K562 (cell line): ENCODE results near the gene FEM1B. TPM values are rescaled to one million over a fixed set of nuclear protein-coding genes. Genes with fewer than 3 reads are reported as not detected.
A peak's percentile ranks its signal among the peaks of the same experiment; 100 is the strongest.

Source experiments
- BRD4 ChIP-seq: fragments of 200-600 bp; sonication (generic); IDR thresholded peaks from 2 replicates; pipeline ENCODE4 v1.6.1; 2017; ENCODE audit warnings: inconsistent platforms
- EP300 ChIP-seq: IDR thresholded peaks from 2 replicates; pipeline ENCODE4 v1.6.1; 2012; ENCODE audit warnings: low read length, improper control_type of control experiment
- FOXK2 ChIP-seq, 2 experiments: fragments of 450-650 bp; IDR thresholded peaks in 1 of 2; conservative IDR thresholded peaks in 1 of 2; 2 replicates each; pipeline ENCODE4 v1.6.1; 2016; ENCODE audit warnings: low read depth in 2 of 2, mild to moderate bottlenecking in 1 of 2
- HMG20A ChIP-seq: fragments of 450-650 bp; formaldehyde crosslinking; conservative IDR thresholded peaks from 2 replicates; pipeline ENCODE4 v1.4.0; 2020; ENCODE audit warnings: mild to moderate bottlenecking, mixed read lengths
- KAT8 ChIP-seq: fragments of 450-650 bp; IDR thresholded peaks from 2 replicates; pipeline ENCODE4 v1.6.1; 2016; ENCODE audit warnings: low read depth, mild to moderate bottlenecking
- RBBP5 ChIP-seq: fragments of 200-600 bp; sonication (generic); IDR thresholded peaks from 2 replicates; pipeline ENCODE4 v1.6.1; 2012; ENCODE audit warnings: borderline replicate concordance, mild to moderate bottlenecking, low read length, control low read depth, inconsistent platforms; ENCODE audit not compliant: insufficient read depth, poor library complexity, severe bottlenecking
- TRIM28 ChIP-seq: fragments of 450-650 bp; IDR thresholded peaks from 2 replicates; pipeline ENCODE4 v1.6.1; 2017
- ZNF175 ChIP-seq: fragments of 200-800 bp; sonication (Bioruptor generic); IDR thresholded peaks from 2 replicates; pipeline ENCODE4 v1.6.1; 2016; ENCODE audit warnings: low read depth, mild to moderate bottlenecking, missing genetic modification characterization, missing compliant biosample characterization
- polyA plus RNA-seq, 8 experiments: library from polyadenylated mRNA; depleted of rRNA in 4 of 8; stranded (reverse) in 5 of 8; unstranded in 3 of 8; fragments of >200 nt; fragmentation: Nextera tagmentation in 2 of 8; fragmentation: Illumina TruSeq in 1 of 8; extraction: Ambion mirVana in 2 of 8; extraction: Trizol in 1 of 8; gene quantifications; 2 replicates each; pipeline versions ENCODE4 v1.2.1 to v1.2.3, GENCODE V29; 2011 to 2014; ENCODE audit warnings: inconsistent platforms in 1 of 8, missing spikeins in 1 of 8
- total RNA-seq, 7 experiments: library from RNA; depleted of rRNA in 6 of 7; stranded (reverse); fragments of >200 nt in 6 of 7; fragmentation: Illumina TruSeq in 2 of 7; extraction: Trizol in 2 of 7; gene quantifications; 2 replicates each; pipeline versions ENCODE4 v1.2.1 to v1.2.3, GENCODE V29; 2011 to 2021; ENCODE audit warnings: low replicate concordance in 1 of 7
- TF ChIP-seq, protein P1 (sequence below): sonication (generic); formaldehyde crosslinking; IDR thresholded peaks from 2 replicates; pipeline ENCODE4 v1.8.1; 2023; ENCODE audit warnings: mild to moderate bottlenecking, missing genetic modification reagents
- TF ChIP-seq, protein P2 (sequence below): fragments of 450-650 bp; formaldehyde crosslinking; IDR thresholded peaks from 2 replicates; pipeline ENCODE4 v1.4.0; 2020; ENCODE audit warnings: mild to moderate bottlenecking, moderate library complexity
- TF ChIP-seq, protein P3 (sequence below): IDR thresholded peaks from 2 replicates; pipeline ENCODE4 v1.6.1; 2011; ENCODE audit warnings: borderline replicate concordance, low read depth, mild to moderate bottlenecking, moderate library complexity, low read length; ENCODE audit not compliant: insufficient read depth, poor library complexity, severe bottlenecking
- TF ChIP-seq, protein P4 (sequence below): sonication (generic); formaldehyde crosslinking; IDR thresholded peaks from 2 replicates; pipeline ENCODE4 v1.8.0; 2023; ENCODE audit warnings: missing genetic modification reagents, mild to moderate bottlenecking, borderline replicate concordance

The FEM1B gene
- total and polyA plus RNA-seq, 9 of the 15 experiments (the other 6 are each of a cell fraction or from before 2014, with no cell fraction given) = 5.9 to 61.6 (median 20.1) TPM

DNA sequence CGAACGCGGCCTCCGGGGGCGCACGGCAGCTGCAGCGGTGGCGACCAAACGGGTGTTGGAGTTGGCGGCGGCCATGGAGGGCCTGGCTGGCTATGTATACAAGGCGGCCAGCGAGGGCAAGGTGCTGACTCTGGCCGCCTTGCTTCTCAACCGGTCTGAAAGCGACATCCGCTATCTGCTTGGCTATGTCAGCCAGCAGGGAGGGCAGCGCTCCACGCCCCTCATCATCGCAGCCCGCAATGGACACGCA is 725 bp downstream of the FEM1B start (continued):
- peak; percentile 89 for TF ChIP-seq RBBP5
- TF ChIP-seq, protein P1, sequence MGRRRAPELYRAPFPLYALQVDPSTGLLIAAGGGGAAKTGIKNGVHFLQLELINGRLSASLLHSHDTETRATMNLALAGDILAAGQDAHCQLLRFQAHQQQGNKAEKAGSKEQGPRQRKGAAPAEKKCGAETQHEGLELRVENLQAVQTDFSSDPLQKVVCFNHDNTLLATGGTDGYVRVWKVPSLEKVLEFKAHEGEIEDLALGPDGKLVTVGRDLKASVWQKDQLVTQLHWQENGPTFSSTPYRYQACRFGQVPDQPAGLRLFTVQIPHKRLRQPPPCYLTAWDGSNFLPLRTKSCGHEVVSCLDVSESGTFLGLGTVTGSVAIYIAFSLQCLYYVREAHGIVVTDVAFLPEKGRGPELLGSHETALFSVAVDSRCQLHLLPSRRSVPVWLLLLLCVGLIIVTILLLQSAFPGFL (CRISPR knock-in tag) = 0 out of 2 replicates have a peak, but pooled peaks have one; percentile 40
- TF ChIP-seq, protein P2, sequence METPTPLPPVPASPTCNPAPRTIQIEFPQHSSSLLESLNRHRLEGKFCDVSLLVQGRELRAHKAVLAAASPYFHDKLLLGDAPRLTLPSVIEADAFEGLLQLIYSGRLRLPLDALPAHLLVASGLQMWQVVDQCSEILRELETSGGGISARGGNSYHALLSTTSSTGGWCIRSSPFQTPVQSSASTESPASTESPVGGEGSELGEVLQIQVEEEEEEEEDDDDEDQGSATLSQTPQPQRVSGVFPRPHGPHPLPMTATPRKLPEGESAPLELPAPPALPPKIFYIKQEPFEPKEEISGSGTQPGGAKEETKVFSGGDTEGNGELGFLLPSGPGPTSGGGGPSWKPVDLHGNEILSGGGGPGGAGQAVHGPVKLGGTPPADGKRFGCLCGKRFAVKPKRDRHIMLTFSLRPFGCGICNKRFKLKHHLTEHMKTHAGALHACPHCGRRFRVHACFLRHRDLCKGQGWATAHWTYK (CRISPR knock-in tag) = no peak
- TF ChIP-seq TRIM28 = no peak
- 0 out of 2 replicates have a peak, but pooled peaks have one; percentile 30 for TF ChIP-seq BRD4
- 0 out of 2 replicates have a peak, but pooled peaks have one; percentile 15 for TF ChIP-seq ZNF175
- no peak for TF ChIP-seq KAT8
- TF ChIP-seq, protein P3, sequence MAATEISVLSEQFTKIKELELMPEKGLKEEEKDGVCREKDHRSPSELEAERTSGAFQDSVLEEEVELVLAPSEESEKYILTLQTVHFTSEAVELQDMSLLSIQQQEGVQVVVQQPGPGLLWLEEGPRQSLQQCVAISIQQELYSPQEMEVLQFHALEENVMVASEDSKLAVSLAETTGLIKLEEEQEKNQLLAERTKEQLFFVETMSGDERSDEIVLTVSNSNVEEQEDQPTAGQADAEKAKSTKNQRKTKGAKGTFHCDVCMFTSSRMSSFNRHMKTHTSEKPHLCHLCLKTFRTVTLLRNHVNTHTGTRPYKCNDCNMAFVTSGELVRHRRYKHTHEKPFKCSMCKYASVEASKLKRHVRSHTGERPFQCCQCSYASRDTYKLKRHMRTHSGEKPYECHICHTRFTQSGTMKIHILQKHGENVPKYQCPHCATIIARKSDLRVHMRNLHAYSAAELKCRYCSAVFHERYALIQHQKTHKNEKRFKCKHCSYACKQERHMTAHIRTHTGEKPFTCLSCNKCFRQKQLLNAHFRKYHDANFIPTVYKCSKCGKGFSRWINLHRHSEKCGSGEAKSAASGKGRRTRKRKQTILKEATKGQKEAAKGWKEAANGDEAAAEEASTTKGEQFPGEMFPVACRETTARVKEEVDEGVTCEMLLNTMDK = peak; percentile 50
- TF ChIP-seq HMG20A (CRISPR knock-in tag) = no peak
- TF ChIP-seq, protein P4, sequence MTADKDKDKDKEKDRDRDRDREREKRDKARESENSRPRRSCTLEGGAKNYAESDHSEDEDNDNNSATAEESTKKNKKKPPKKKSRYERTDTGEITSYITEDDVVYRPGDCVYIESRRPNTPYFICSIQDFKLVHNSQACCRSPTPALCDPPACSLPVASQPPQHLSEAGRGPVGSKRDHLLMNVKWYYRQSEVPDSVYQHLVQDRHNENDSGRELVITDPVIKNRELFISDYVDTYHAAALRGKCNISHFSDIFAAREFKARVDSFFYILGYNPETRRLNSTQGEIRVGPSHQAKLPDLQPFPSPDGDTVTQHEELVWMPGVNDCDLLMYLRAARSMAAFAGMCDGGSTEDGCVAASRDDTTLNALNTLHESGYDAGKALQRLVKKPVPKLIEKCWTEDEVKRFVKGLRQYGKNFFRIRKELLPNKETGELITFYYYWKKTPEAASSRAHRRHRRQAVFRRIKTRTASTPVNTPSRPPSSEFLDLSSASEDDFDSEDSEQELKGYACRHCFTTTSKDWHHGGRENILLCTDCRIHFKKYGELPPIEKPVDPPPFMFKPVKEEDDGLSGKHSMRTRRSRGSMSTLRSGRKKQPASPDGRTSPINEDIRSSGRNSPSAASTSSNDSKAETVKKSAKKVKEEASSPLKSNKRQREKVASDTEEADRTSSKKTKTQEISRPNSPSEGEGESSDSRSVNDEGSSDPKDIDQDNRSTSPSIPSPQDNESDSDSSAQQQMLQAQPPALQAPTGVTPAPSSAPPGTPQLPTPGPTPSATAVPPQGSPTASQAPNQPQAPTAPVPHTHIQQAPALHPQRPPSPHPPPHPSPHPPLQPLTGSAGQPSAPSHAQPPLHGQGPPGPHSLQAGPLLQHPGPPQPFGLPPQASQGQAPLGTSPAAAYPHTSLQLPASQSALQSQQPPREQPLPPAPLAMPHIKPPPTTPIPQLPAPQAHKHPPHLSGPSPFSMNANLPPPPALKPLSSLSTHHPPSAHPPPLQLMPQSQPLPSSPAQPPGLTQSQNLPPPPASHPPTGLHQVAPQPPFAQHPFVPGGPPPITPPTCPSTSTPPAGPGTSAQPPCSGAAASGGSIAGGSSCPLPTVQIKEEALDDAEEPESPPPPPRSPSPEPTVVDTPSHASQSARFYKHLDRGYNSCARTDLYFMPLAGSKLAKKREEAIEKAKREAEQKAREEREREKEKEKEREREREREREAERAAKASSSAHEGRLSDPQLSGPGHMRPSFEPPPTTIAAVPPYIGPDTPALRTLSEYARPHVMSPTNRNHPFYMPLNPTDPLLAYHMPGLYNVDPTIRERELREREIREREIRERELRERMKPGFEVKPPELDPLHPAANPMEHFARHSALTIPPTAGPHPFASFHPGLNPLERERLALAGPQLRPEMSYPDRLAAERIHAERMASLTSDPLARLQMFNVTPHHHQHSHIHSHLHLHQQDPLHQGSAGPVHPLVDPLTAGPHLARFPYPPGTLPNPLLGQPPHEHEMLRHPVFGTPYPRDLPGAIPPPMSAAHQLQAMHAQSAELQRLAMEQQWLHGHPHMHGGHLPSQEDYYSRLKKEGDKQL (CRISPR knock-in tag) = 0 out of 2 replicates have a peak, but pooled peaks have one; percentile 53
- no peak for TF ChIP-seq EP300
- peak; percentile 25 to 62; a peak in 2 of 4 replicates for TF ChIP-seq FOXK2 (conservative IDR thresholded peaks at IDR 0.05 in 1 of 2, IDR thresholded peaks at IDR 0.05 in 1 of 2; ENCODE audit: low read depth in 2 of 2)
